Stimulated activated CD4-positive, alpha-beta T cell treated with anti-CD3 and anti-CD28 coated beads, Interleukin-12 subunit alpha, Interleukin-12 subunit beta, amount 100 ng/mL, for 4 hours (primary cell): ENCODE data around the gene KRTAP4-16.
"Not testable (repeated sequence)": the region's sequence is repeated elsewhere in the genome, so short reads cannot be mapped to it uniquely, and the experiment has no call there.

Experiments used
- DNase-seq: peaks from one replicate; pipeline ENCODE4 v3.0.0-alpha.2; 2020

The KRTAP4-16 gene

DNA sequence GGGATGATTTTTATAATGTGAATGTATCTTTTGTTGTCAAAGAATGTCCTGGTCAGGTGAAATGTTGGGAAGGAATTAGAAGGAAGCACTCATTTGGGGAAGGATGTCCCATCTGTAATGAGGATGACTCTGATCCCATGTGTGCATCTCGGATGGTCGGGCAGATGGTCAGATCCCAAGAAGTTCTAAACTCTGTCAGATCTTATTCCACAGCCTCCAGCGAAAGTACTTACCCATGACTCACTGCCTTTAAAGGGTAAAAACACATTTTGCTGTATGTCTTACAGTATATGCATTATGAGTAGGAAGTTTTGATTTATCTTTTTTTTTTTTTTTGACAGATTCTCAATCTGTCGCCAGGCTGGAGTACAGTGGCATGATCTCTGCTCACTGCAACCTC is 16.7 kb upstream of the KRTAP4-16 start:
- DNase-seq: no peak

DNA sequence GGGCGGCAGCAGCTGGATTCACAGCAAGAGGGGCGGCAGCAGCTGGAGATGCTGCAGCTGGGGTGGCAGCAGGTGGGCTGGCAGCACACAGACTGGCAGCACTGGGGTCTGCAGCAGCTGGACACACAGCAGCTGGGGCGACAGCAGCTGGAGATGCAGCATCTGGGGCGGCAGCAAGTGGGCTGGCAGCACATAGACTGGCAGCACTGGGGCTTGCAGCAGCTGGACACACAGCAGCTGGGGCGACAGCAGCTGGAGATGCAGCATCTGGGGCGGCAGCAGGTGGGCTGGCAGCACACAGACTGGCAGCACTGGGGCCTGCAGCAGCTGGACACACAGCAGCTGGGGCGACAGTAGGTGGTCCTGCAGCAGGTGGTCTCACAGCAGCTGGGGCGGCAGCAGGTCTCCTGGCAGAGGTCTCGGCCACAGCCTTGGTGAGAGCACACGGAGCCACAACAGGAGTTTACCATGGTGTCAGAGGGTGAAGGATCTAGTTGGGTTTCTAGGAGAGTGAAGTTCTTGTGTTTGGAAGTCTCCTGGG is 15.9 kb upstream of the KRTAP4-16 start, which contains the start of gene KRTAP4-11:
KRTAP4-11 (minus strand) TSS at position 528 of the 541 bp plus-strand sequence; CDS start at position 470, 58 bp downstream.
- DNase-seq: not testable (repeated sequence)

GRCh38 chr17:41116297-41116696 is 14.3 kb upstream of the KRTAP4-16 start:
- DNase-seq: no peak

GRCh38 chr17:41111151-41111885 is 9.3 kb upstream of the KRTAP4-16 start:
- DNase-seq: no peak

DNA sequence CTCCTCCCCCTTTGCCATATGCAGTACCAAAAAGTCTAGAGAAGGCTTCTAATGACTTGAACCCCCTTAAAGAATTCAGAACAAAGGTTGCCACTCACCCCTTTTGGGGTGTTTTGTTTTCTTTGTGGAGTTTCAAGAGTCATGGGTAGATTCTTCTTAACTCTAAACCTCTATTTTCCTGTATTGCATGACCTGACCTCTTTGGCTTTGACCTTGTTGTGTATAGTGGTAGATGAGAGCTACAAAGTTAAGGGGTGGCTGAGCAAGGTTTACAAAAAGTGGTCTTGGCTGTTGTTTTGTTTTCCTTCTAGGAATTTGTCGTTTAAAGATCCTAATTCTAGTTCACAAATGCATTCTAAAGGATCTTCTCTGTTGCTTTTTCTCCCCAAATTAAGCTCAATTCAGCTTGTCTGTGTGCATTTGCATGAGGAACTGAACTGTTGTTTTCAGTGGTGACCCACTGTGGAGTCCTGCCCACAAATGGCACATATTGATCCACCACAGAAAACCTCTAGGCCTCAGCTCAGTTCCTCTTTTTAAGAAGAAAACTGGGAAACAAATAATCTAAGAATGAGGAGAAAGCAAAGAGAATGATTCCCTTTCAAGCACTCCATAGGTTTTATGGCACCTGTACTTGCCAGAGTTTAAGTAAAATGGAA is 6.8 kb upstream of the KRTAP4-16 start:
- not testable (repeated sequence) for DNase-seq

DNA sequence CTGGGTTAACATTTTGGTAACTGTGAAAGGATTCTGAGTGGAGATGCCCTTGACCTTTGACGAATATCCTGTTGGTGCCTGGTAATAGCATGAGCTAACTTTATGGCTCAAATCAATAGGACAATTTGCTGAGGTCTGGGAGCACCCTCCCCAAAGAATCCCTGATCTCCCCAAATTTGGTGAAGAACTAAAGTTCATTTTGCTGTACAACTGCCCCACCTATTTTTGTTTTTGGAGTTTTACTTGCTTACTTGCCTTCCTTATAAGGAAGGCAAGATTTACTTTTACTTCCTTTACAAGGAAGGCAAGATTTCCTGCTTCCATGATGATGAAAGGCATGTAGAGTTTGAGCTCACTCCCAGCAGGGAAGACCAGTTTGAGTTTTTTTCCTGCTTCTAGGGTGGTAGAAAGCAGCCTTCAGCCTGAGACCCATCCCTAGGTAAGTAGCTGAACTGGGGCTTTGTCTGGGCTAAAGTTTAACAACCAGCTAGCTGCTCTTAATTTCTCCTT is 6.0 kb upstream of the KRTAP4-16 start:
- DNase-seq: no peak

DNA sequence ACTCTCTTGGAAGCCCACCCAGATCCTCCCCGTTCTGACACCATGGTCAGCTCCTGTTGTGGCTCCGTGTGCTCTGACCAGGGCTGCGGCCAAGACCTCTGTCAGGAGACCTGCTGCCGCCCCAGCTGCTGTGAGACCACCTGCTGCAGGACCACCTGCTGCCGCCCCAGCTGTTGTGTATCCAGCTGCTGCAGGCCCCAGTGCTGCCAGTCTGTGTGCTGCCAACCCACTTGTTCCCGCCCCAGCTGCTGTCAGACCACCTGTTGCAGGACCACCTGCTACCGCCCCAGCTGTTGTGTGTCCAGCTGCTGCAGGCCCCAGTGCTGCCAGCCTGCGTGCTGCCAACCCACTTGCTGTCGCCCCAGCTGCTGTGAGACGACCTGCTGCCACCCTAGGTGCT is 3.3 kb upstream of the KRTAP4-16 start, which contains the start of gene KRTAP4-9:
KRTAP4-9 (plus strand) TSS at position 43 of the 400 bp plus-strand sequence; CDS start at position 43, 0 bp downstream.
- not testable (repeated sequence) for DNase-seq

- not testable (repeated sequence) for DNase-seq
Measured at GRCh38 chr17:41104386-41105038, 2.5 kb upstream of the KRTAP4-16 start.

DNA sequence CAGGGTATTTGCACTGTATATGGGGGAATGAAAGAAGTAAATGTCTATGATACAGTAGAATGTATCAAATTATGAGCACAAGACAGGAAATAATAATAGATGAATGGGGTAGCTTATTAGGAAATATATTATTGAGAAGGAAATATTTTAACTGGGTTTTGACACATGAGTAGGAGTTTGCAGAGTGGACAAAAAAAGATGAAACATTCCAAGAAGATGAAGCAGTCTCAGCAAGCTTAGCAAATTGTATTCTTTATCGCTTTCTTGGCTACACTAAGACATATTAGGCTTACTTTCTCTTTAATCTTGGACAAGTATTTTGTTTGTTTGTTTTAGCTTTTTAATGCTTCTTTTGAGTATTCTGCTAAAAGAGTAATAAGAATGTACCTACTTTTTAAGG is 1.9 kb upstream of the KRTAP4-16 start:
- DNase-seq: no peak

- DNase-seq: not testable (repeated sequence)
Measured at GRCh38 chr17:41099682-41100480, 2.1 kb downstream of the KRTAP4-16 start.

DNA sequence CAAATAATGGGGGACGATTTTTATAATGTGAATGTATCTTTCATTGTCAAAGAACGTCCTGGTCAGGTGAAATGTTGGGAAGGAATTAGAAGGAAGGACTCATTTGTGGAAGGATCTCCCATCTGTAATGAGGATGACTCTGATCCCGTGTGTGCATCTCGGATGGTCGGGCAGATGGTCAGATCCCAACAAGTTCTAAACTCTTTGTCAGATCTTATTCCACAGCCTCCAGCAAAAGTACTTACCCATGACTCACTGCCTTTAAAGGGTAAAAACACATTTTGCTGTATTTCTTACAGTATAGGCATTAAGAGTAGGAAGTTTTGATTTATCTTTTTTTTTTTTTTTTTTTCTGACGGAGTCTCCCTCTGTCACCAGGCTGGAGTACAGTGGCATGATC is 3.5 kb downstream of the KRTAP4-16 start:
- DNase-seq: no peak

DNA sequence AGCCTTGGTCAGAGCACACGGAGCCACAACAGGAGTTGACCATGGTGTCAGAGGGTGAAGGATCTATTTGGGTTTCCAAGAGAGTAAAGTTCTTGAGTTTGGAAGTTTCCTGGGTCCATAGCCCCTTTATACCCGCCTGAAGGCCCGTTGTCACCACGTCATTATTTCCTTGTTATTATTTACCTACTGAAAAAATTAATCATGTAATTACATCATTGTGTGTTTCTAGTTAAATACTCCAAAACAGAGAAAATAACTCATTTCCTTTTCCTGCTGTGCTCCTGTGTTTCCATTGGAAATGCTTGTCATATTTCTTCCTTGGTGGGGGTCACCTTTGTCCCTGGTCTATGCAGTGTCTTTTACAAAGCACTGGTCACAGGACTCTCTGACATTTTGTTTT is 4.0 kb downstream of the KRTAP4-16 start, which contains the start of gene KRTAP4-8:
KRTAP4-8 (minus strand) TSS at position 101 of the 400 bp plus-strand sequence; CDS start at position 43, 58 bp downstream.
- no peak for DNase-seq

GRCh38 chr17:41096055-41096454 is 6.0 kb downstream of the KRTAP4-16 start:
- no peak for DNase-seq

DNA sequence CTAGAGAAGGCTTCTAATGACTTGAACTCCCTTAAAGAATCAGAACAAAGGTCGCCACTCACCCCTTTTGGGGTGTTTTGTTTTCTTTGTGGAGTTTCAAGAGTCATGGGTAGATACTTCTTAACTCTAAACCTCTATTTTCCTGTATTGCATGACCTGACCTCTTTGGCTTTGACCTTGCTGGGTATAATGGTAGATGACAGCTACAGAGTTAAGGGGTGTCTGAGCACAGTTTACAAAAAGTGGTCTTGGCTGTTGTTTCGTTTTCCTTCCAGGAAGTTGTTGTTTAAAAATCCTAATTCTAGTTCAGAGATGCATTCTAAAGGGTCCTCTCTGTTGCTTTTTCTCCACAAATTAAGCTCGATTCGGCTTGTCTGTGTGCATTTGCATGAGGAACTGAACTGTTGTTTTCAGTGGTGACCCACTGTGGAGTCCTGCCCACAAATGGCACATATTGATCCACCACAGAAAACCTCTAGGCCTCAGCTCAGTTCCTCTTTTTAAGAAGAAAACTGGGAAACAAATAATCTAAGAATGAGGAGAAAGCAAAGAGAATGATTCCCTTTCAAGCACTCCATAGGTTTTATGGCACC is 13.2 kb downstream of the KRTAP4-16 start:
- DNase-seq: not testable (repeated sequence)

GRCh38 chr17:41084100-41084856 is 17.7 kb downstream of the KRTAP4-16 start, which contains the start of gene KRTAP4-7:
Gene KRTAP4-7, plus strand, starts transcription at chr17:41084150. Its CDS starts 57 bp downstream, at chr17:41084207.
- not testable (repeated sequence) for DNase-seq

GRCh38 chr17:41083427-41083826 is 18.6 kb downstream of the KRTAP4-16 start:
- not testable (repeated sequence) for DNase-seq

DNA sequence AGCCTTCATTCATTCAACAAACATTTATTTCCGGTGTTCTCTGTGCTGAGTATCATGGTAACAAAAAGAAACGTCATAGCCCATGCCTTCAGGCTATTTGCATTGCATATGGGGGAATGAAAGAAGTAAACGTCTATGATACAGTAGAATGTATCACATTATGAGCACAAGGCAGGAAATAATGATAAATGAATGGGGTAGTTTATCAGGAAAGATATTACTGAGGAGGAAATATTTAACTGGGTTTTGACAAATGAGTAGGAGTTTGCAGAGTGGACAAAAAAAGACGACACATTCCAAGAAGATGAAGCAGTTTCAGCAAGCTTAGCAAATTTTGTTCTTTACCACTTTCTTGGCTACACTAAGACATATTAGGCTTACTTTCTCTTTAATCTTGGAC is 19.4 kb downstream of the KRTAP4-16 start:
- no peak for DNase-seq

- DNase-seq: no peak
Measured at GRCh38 chr17:41076788-41077187, 25.2 kb downstream of the KRTAP4-16 start.

DNA sequence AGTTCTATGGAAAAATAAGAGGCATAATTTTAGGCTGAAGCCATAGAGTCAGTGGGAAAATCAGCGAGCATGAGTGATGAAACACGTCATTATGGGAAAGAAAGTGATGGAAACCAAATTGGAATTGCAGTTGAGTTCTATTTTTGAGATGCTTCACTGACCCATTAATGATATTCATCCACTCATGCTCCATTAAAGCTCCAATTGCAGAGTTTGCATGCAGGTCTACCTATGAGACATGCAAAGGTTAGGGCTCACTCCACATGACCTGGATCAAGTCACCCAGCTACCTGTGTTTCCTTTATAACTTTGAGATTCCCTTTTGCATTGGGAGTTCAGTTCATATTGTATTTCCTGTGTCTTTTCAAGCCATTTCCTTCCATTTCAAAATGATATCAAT is 28.3 kb downstream of the KRTAP4-16 start:
- no peak for DNase-seq

DNA sequence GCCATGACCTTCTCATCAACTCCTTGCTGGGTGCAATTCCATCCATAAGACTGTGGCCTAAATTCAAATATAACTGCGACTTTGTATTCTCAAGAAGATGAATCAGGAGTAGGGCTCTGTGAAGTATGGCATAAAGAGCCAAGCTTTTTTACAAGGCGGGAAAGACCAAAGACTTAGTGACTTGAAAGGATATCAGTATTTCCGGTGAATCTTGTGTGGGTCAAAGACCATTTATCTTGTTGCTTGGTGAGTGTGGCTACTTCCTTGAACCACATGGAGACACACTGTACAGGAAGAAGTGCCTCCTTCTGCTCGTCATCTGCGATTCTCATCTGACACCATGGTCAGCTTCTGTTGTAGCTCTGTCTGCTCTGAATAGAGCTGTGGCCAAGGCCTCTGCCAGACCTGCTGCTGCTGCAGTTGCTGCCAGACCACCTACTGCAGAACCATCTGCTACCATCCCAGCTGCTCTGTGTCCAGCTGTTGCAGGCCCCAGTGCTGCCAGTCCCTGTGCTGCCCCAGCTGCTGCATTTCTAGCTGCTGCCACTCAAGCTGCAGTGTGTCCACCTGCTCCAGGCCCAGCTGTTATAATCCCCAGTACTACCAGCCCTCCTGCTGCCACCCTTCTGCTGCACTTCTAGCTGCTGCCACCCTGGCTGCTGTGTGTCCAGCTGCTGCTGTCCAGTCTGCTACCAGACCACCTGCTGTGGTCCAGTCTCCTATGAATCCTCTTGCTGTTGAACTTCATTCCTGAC is 30.2 kb downstream of the KRTAP4-16 start:
- DNase-seq: no peak
